Caki2 (cell line): ENCODE measurements around the gene TAB2. TPM values are rescaled to one million over a fixed set of nuclear protein-coding genes. Genes with fewer than 3 reads are reported as not detected.

Source experiments
- DNase-seq: peaks from one replicate; pipeline ENCODE4 v3.0.0-alpha.2; 2015; ENCODE audit warnings: low read depth
- in situ Hi-C: cut with HindIII; loops from 2 replicates; pipeline ENCODE4 v1.10.0; 2016; ENCODE audit warnings: low sequenced_read_pairs, low pct_unique_long_range_greater_than_20kb, mixed read lengths
- total RNA-seq: library from RNA; depleted of rRNA; stranded (reverse); fragments of >200 nt; shearing (Covaris generic); gene quantifications from 2 replicates; pipeline ENCODE4 v1.2.3, GENCODE V29; 2014; ENCODE audit warnings: low replicate concordance

The TAB2 gene
- total RNA-seq, 1 experiment from 2014 or later: 27.2 TPM

- DNase-seq: no peak
- in situ Hi-C loops: no loop called here
Measured at GRCh38 chr6:149357726-149358538, 40.4 kb downstream of the TAB2 start.

- in situ Hi-C loops: no loop called here
- no peak for DNase-seq
Measured at GRCh38 chr6:149359440-149359839, 41.9 kb downstream of the TAB2 start.

- no peak for DNase-seq
- in situ Hi-C loops: no loop called here
Measured at GRCh38 chr6:149360536-149360935, 43.0 kb downstream of the TAB2 start.

- in situ Hi-C loops: no loop called here
- no peak for DNase-seq
Measured at GRCh38 chr6:149362289-149362688, 44.8 kb downstream of the TAB2 start.

- in situ Hi-C loops: no loop called here
- DNase-seq: no peak
Measured at GRCh38 chr6:149363154-149363553, 45.6 kb downstream of the TAB2 start.

GRCh38 chr6:149364557-149364956 is 47.0 kb downstream of the TAB2 start:
- in situ Hi-C loops: no loop called here

GRCh38 chr6:149365197-149365596 is 47.7 kb downstream of the TAB2 start:
- in situ Hi-C loops: no loop called here
- no peak for DNase-seq

More at GRCh38 chr6:149364557-149364956, 47.0 kb downstream of the TAB2 start:
- no peak for DNase-seq

GRCh38 chr6:149366267-149366921 is 48.9 kb downstream of the TAB2 start:
- DNase-seq: no peak
- in situ Hi-C loops: no loop called here

- in situ Hi-C loops: no loop called here
- DNase-seq: no peak
Measured at GRCh38 chr6:149368065-149368464, 50.6 kb downstream of the TAB2 start.

GRCh38 chr6:149371154-149371553 is 53.6 kb downstream of the TAB2 start:
- DNase-seq: no peak
- in situ Hi-C loops: no loop called here

GRCh38 chr6:149372062-149372461 is 54.5 kb downstream of the TAB2 start:
- DNase-seq: no peak
- in situ Hi-C loops: no loop called here

GRCh38 chr6:149373511-149373910 is 56.0 kb downstream of the TAB2 start:
- in situ Hi-C loops: no loop called here
- DNase-seq: no peak

GRCh38 chr6:149379977-149380376 is 62.5 kb downstream of the TAB2 start:
- in situ Hi-C loops: no loop called here

GRCh38 chr6:149380523-149380922 is 63.0 kb downstream of the TAB2 start:
- in situ Hi-C loops: no loop called here
- no peak for DNase-seq

More at GRCh38 chr6:149379977-149380376, 62.5 kb downstream of the TAB2 start:
- no peak for DNase-seq

GRCh38 chr6:149383371-149383770 is 65.9 kb downstream of the TAB2 start:
- in situ Hi-C loops: no loop called here
- DNase-seq: no peak

GRCh38 chr6:149384464-149384863 is 67.0 kb downstream of the TAB2 start:
- no peak for DNase-seq
- in situ Hi-C loops: no loop called here

GRCh38 chr6:149385998-149386646 is 68.6 kb downstream of the TAB2 start:
- in situ Hi-C loops: no loop called here
- DNase-seq: no peak

- in situ Hi-C loops: no loop called here
Measured at GRCh38 chr6:149387779-149388512, 70.4 kb downstream of the TAB2 start.

More at GRCh38 chr6:149387779-149388512, 70.4 kb downstream of the TAB2 start:
- DNase-seq: no peak
